Kidney tubule cell (primary cell): ENCODE measurements around the gene CYP21A2.

Experiments
- DNase-seq: peaks from one replicate; pipeline ENCODE4 v3.0.0-alpha.2; 2018; ENCODE audit warnings: low spot score

CYP21A2 gene

DNA sequence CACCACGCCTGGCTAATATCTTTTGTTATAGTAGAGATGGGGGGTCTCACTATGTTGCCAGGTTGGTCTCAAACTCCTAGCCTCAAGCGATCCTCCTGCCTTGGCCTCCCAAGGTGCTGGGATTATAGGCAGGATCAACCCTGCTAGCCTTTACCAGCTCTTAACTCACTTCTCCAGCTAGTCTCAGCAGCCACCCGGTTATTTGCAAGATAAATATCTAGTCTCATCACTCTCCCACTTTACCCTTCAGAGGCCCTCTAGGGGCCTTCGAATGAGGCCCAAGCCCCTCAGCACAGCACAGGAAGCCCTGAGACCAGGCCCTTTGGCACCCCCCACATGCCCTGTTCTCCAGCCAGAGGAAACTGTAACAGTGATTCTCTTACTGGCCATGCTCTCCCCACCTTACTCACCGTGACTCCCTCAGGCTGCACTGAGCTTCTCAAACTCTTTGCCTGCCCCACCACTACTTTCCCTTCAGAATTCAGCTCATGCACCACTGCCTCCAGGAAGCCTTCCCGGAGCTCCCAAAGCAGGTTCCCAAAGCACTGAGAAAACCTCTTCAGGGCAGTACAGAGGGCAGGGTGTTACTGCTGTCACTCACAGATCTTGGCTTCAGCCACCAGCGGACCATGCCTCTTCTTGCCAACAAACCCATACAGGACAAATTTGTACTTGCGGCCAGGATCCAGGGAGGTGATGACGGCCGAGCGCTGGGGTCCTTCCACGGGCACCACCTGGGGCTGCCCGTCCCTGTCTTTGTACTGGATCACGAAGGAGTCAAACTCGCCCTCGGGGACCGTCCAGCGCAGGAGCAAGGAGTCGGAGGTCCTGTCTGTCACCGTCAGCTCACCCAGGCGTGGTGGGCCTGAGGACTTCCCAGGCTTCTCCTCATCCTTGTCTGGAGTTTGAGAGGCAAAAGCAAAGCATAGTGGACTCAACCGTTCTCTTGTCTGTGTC is 45.9 kb downstream of the CYP21A2 start:
- no peak for DNase-seq

- DNase-seq, result no peak
Observed at GRCh38 chr6:32084780-32085179, 46.6 kb downstream of the CYP21A2 start.

DNA sequence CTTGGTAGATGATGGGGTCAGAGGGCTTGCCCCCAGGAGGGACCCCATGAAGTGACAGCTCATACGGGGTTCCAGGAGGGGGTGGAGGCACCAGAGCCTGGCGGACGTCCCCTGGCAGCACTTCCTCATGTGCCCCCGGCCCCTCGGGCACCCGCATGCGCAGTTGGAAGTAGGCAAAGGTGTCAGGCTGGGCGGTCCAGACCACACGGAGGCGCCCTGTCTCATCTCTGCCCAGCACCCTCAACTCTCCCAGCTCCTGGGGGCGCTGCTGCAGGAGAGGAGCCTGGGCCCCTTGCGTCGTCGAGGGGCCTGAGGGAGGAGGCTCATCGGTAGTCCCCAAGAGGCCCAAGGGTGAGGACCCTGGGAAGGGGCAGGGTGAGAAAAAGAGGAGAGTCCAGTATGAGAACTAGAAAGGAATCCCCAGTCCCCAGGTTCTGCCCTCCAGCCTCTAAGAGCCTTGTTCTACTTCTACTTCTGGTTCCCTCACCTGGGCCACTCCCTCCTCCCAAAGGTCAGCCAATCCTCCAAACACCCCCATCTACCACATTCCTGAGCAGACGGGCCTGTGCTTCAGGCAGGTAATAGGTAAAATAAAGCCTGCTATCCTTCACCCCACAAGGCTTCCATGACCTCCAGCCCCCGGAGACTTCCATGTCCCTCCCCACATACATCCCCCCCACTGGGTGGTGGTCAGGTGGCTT is 47.7 kb downstream of the CYP21A2 start:
- DNase-seq, result no peak

DNA sequence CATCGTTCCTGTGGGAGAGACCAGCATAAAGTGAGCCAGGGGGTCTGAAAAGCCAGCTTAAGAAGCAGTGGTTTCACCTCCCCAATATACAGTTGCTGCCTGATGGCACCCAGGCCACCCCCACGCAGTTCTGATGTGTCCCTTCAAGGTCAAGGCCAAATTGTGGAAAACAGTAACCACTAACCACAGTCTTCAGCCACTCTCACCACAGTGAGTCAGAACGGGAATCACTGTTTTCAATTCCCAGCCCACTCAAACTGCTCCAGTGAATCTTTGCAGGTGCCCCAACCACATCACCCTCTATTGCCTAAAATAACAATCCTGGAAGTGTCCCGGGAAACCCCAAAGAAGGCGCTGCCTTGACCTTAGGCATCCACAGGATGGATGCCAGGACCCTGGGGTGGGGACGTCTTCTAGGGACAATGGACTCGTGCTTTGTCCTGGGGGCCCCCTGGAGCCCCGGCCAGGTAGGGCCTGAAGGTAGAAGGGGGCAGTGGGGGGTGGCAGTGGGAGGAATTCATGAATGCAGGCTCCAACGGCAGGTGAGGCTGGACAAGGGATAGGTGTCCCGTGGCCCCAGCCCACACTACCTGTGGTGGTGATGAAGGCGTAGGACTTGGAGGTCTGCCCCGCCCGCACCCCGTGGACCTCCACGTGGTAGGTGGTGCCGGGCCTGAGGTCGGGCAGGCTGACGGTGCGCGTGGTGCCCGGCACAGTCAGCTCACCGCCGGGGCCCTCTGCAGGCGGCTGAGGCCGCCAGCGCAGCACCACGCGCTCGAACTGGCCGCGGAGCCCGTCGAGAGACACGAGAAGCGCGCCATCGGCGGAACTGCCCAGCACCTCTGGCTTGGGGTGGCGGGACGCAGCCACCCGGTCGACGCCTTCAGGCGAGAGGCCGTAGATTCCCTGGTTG is 48.7 kb downstream of the CYP21A2 start:
- DNase-seq, result peak; percentile 85

GRCh38 chr6:32087574-32088486 is 49.6 kb downstream of the CYP21A2 start:
- DNase-seq, result peak; percentile 70

- no peak for DNase-seq
Observed at GRCh38 chr6:32088487-32089049, 50.4 kb downstream of the CYP21A2 start.

DNA sequence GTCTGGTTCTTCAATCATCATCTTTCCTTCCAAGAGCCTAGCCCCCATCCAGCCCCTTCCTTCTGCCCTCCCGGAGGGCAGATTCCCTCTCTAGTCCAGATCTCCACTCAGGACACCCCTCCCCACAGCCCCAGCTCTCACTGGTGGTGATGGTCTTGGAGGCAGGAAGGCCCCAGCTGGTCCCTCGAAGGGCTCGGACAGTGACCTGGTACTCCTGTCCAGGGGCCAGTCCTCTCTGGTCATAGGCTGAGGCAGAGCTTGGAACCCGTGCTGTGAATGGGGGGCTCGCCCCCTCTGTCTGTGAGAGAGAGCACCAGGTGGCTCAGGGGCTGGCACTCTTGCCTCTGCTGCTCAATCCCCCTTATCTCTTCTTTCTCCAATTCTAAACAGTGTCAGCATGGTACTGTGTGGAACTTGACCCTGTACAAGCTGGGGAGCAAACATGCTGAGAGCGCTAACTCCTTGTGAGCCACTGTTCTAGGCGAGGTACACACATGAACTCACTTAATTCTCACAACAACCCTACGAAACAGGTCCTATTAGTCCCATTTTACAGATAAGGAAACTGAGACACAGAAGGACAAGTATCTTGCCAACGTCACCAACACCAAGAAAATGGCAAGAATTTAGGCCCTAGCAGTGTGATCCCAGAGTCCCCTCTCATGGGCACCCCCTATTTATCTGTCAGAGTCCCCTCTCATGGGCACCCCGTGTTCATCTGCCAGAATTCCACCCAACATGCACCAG is 51.0 kb downstream of the CYP21A2 start:
- DNase-seq, result no peak
